B cell (primary cell): ENCODE data around the gene DGCR2. TPM values are rescaled to one million over a fixed set of nuclear protein-coding genes. Genes with fewer than 3 reads are reported as not detected.

ENCODE experiments used
- ATAC-seq: fragments of 200-7000 bp; cut with Tn5 transposase; one replicate; pipeline ENCODE4 v1.10.0; 2021; ENCODE audit warnings: low read depth, mild to moderate bottlenecking, moderate number of reproducible peaks, moderate library complexity
- CTCF ChIA-PET: fragments of 350-600 bp; sonication (Branson Sonifier 250); formaldehyde crosslinking; loops from one replicate; lab custom pipeline; 2021; ENCODE audit warnings: antibody characterized with exemption, inconsistent platforms; lab: Charles Lee
- POLR2A ChIA-PET: fragments of 350-600 bp; sonication (Branson Sonifier 250); formaldehyde crosslinking; loops from one replicate; lab custom pipeline; 2021; ENCODE audit warnings: antibody characterized with exemption; lab: Charles Lee
- DNase-seq: peaks from one replicate; pipeline ENCODE4 v3.0.0; 2013
- H2AFZ ChIP-seq: 2 replicates; pipeline ENCODE4 v1.6.1; 2012; ENCODE audit warnings: mild to moderate bottlenecking, low read depth, low read length; ENCODE audit not compliant: insufficient read depth, poor library complexity, severe bottlenecking
- H3K27ac ChIP-seq, 2 donors: 1 replicate in 1 of 2; 2 replicates in 1 of 2; pipeline ENCODE4 v1.5.1; 2012 to 2013; ENCODE audit warnings: low read length in 2 of 2, mild to moderate bottlenecking in 2 of 2, moderate library complexity in 1 of 2
- H3K27me3 ChIP-seq, 4 experiments: fragments of 200-600 bp in 1 of 4; sonication (generic) in 1 of 4; replicated peaks in 1 of 4; 1 replicate in 2 of 4; 2 replicates in 2 of 4; pipeline versions ENCODE4 v1.6.1 to v1.7.0; 2013 to 2016; ENCODE audit warnings: low read length in 3 of 4, mild to moderate bottlenecking in 2 of 4, mixed read lengths in 1 of 4, moderate library complexity in 1 of 4; ENCODE audit not compliant: insufficient read depth in 4 of 4, control insufficient read depth in 3 of 4; ENCODE audit errors: control extremely low read depth in 1 of 4
- H3K36me3 ChIP-seq, 2 experiments: replicated peaks in 1 of 2; 1 replicate in 1 of 2; 2 replicates in 1 of 2; pipeline versions ENCODE4 v1.6.1 to v1.7.1; 2013; ENCODE audit warnings: low read length in 1 of 2; ENCODE audit not compliant: insufficient read depth in 2 of 2, control insufficient read depth in 1 of 2; ENCODE audit errors: control extremely low read depth in 1 of 2, extremely low read depth in 1 of 2
- H3K4me1 ChIP-seq, 2 donors: fragments of 200-600 bp in 1 of 2; sonication (generic) in 1 of 2; 1 replicate in 1 of 2; 2 replicates in 1 of 2; pipeline versions ENCODE4 v1.5.1 to v1.6.1; 2013 to 2017; ENCODE audit warnings: low read length in 2 of 2; ENCODE audit not compliant: control insufficient read depth in 2 of 2, insufficient read depth in 2 of 2
- H3K4me2 ChIP-seq: replicated peaks from 2 replicates; pipeline ENCODE3; 2012; ENCODE audit warnings: mild to moderate bottlenecking, low read depth, low read length; ENCODE audit not compliant: poor library complexity, severe bottlenecking
- H3K4me3 ChIP-seq, 5 experiments: fragments of 200-600 bp in 1 of 5; sonication (generic) in 1 of 5; 1 replicate in 3 of 5; 2 replicates in 2 of 5; pipeline versions ENCODE4 v1.5.1 to v1.7.0; 2011 to 2016; ENCODE audit warnings: low read length in 4 of 5, mild to moderate bottlenecking in 4 of 5, low read depth in 2 of 5, control low read depth in 1 of 5, moderate library complexity in 1 of 5; ENCODE audit not compliant: insufficient read depth in 1 of 5; ENCODE audit errors: control extremely low read depth in 1 of 5, extremely low read depth in 1 of 5
- H3K79me2 ChIP-seq: fragments of 200-600 bp; sonication (generic); one replicate; pipeline ENCODE4 v1.6.0; 2016; ENCODE audit warnings: low read length; ENCODE audit not compliant: control insufficient read depth, insufficient read depth
- H3K9ac ChIP-seq: fragments of 200-600 bp; sonication (generic); 2 replicates; pipeline ENCODE4 v1.6.1; 2017; ENCODE audit warnings: mild to moderate bottlenecking, low read length, moderate library complexity
- H3K9me3 ChIP-seq, 3 donors: one replicate each; pipeline versions ENCODE4 v1.6.1 to v1.7.1; 2013; ENCODE audit warnings: low read length in 2 of 3; ENCODE audit not compliant: control insufficient read depth in 2 of 3, insufficient read depth in 1 of 3; ENCODE audit errors: control extremely low read depth in 1 of 3
- H4K20me1 ChIP-seq: 2 replicates; pipeline ENCODE4 v1.6.0; 2012; ENCODE audit warnings: mild to moderate bottlenecking, low read length; ENCODE audit not compliant: insufficient read depth, control insufficient read depth, poor library complexity, severe bottlenecking
- H3K27ac Mint-ChIP-seq: one replicate; pipeline ENCODE4 v1.8.0; 2021; ENCODE audit warnings: mixed read lengths
- H3K27me3 Mint-ChIP-seq: one replicate; pipeline ENCODE4 v1.8.0; 2021; ENCODE audit warnings: mixed read lengths
- H3K4me1 Mint-ChIP-seq: one replicate; pipeline ENCODE4 v1.8.0; 2021; ENCODE audit warnings: mixed read lengths
- H3K4me3 Mint-ChIP-seq: one replicate; pipeline ENCODE4 v1.8.0; 2021; ENCODE audit warnings: mixed read lengths
- H3K9me3 Mint-ChIP-seq: one replicate; pipeline ENCODE4 v1.8.0; 2022; ENCODE audit warnings: mixed read lengths; ENCODE audit not compliant: insufficient read depth
- CTCF ChIP-seq: fragments of 200-600 bp; IDR thresholded peaks from one replicate; pipeline ENCODE4 v1.8.0; 2022; ENCODE audit warnings: antibody characterized with exemption, mild to moderate bottlenecking
- EZH2 ChIP-seq: IDR thresholded peaks from 2 replicates; pipeline ENCODE4 v1.6.1; 2012; ENCODE audit warnings: borderline replicate concordance, low read depth, mild to moderate bottlenecking, moderate library complexity, low read length; ENCODE audit not compliant: insufficient read depth, poor library complexity, severe bottlenecking
- WGBS: methylation state at CpG from one replicate; pipeline ENCODE4 v1.1.5; 2013; ENCODE audit warnings: missing lambda C conversion rate; ENCODE audit not compliant: insufficient coverage; 5-methylcytosine and 5-hydroxymethylcytosine counted together
- intact Hi-C: fragments of 100-400 bp; cut with micrococcal nuclease; formaldehyde crosslinking; loops from one replicate; pipeline ENCODE4 v1.10.0; 2022
- polyA plus RNA-seq: library from polyadenylated mRNA; depleted of rRNA; stranded (reverse); fragments of >200 nt; gene quantifications from 2 replicates; pipeline ENCODE4 v1.2.3, GENCODE V29; 2012
- total RNA-seq, 2 donors: library from RNA; stranded (reverse); fragments of 120-200 nt in 1 of 2; gene quantifications; 1 replicate in 1 of 2; 2 replicates in 1 of 2; pipeline versions ENCODE4 v1.2.3 to v1.2.4, GENCODE V29; 2013 to 2022

DGCR2 gene
- total and polyA plus RNA-seq, 2 donors (not counting 1 experiment from before 2014, with no cell fraction given) = 28.8 to 49.5 TPM

GRCh38 chr22:19040888-19041703, 81.1 kb downstream of the DGCR2 start:
- Histone ChIP-seq H3K9ac (no peak overlapping the region), H3K4me1 (no peaks in the 10 kb centered on the region), H3K27me3 (no peaks in the 10 kb centered on the region), H3K4me3 (no peak overlapping the region), H2AFZ (no peak overlapping the region), H4K20me1 (peaks cover 15% of the 10 kb centered on the region), H3K4me2 (no peak overlapping the region), H3K9me3 (no peaks in the 10 kb centered on the region), H3K36me3 (peaks cover 1 to 78% of the 10 kb centered on the region in 2 experiments), H3K79me2 (no peaks in the 10 kb centered on the region), H3K27ac (no peak overlapping the region)
- DNase-seq = no peak
- no peak for ATAC-seq
- no peaks in the 10 kb centered on the region for H3K9me3 Mint-ChIP-seq
- TF ChIP-seq CTCF (no peak), EZH2 (no peak)
- POLR2A ChIA-PET = no interaction called here
- H3K27me3 Mint-ChIP-seq = no peaks in the 10 kb centered on the region
- H3K27ac Mint-ChIP-seq = no peak overlapping the region
- no peaks in the 10 kb centered on the region for H3K4me1 Mint-ChIP-seq
- intact Hi-C loops = no loop called here
- WGBS = 73% methylated on average over 19 of the region's 30 CpGs
- no peak overlapping the region for H3K4me3 Mint-ChIP-seq
- CTCF ChIA-PET = no interaction called here

GRCh38 chr22:19040391-19040861, 81.8 kb downstream of the DGCR2 start:
- H3K4me3 ChIP-seq = no peak overlapping the region
- DNase-seq (no peak), ATAC-seq (no peak)
- H2AFZ ChIP-seq = no peak overlapping the region
- H3K9ac ChIP-seq = no peak overlapping the region
- intact Hi-C loops = no loop called here
- no peaks in the 10 kb centered on the region for H3K79me2 ChIP-seq
- no peaks in the 10 kb centered on the region for H3K4me1 ChIP-seq
- no peaks in the 10 kb centered on the region for H3K27me3 Mint-ChIP-seq
- no peak overlapping the region for H3K27ac Mint-ChIP-seq
- POLR2A ChIA-PET = no interaction called here
- 100% methylated on average over 3 of the region's 4 CpGs for WGBS
- H3K27ac ChIP-seq = no peak overlapping the region
- H3K9me3 ChIP-seq = no peaks in the 10 kb centered on the region
- no peaks in the 10 kb centered on the region for H3K27me3 ChIP-seq
- H3K9me3 Mint-ChIP-seq = no peaks in the 10 kb centered on the region
- peaks cover 1 to 73% of the 10 kb centered on the region in 2 experiments for H3K36me3 ChIP-seq
- CTCF ChIA-PET = no interaction called here
- no peak overlapping the region for H3K4me2 ChIP-seq
- no peak overlapping the region for H3K4me3 Mint-ChIP-seq
- TF ChIP-seq EZH2 (no peak), CTCF (no peak)
- H4K20me1 ChIP-seq = peaks cover 21% of the 10 kb centered on the region
- peaks cover 3% of the 10 kb centered on the region for H3K4me1 Mint-ChIP-seq
